NCI-H2227 (cell line): ENCODE measurements around the gene BORA.
"Not testable (repeated sequence)": the region's sequence is repeated elsewhere in the genome, so short reads cannot be mapped to it uniquely, and the experiment has no call there.

Source experiments
- DNase-seq: peaks from one replicate; lab custom pipeline; 2025; ENCODE audit not compliant: unreplicated experiment; lab: John Stamatoyannopoulos, UW

BORA gene

GRCh38 chr13:72727417-72728289, at the start of gene BORA, which contains the start of gene MZT1:
Gene BORA, plus strand, starts transcription at chr13:72727923. Its CDS starts 1,018 bp downstream, at chr13:72728941.
Gene MZT1, minus strand, starts transcription at chr13:72727629. Its CDS starts 27 bp downstream, at chr13:72727602.
- DNase-seq, result peak; percentile 97

- DNase-seq, result no peak
Observed at GRCh38 chr13:72678312-72678711, 49.4 kb upstream of the BORA start.

- no peak for DNase-seq
Observed at GRCh38 chr13:72680353-72680752, 47.4 kb upstream of the BORA start.

GRCh38 chr13:72686766-72687165, 41.0 kb upstream of the BORA start:
- DNase-seq, result no peak

- DNase-seq, result no peak
Observed at GRCh38 chr13:72689181-72689696, 38.5 kb upstream of the BORA start.

GRCh38 chr13:72692884-72693514, 34.7 kb upstream of the BORA start:
- DNase-seq, result no peak

GRCh38 chr13:72693832-72694231, 33.9 kb upstream of the BORA start:
- DNase-seq, result no peak

GRCh38 chr13:72694314-72694713, 33.4 kb upstream of the BORA start:
- DNase-seq, result no peak

- no peak for DNase-seq
Observed at GRCh38 chr13:72696579-72696978, 31.1 kb upstream of the BORA start.

GRCh38 chr13:72698164-72698563, 29.6 kb upstream of the BORA start:
- DNase-seq, result no peak

- DNase-seq, result no peak
Observed at GRCh38 chr13:72700509-72700908, 27.2 kb upstream of the BORA start.

GRCh38 chr13:72716776-72717175, 10.9 kb upstream of the BORA start:
- DNase-seq, result no peak

- not testable (repeated sequence) for DNase-seq
Observed at GRCh38 chr13:72726185-72726584, 1.5 kb upstream of the BORA start.

GRCh38 chr13:72726726-72727416, 852 bp upstream of the BORA start:
- DNase-seq, result peak; percentile 67

GRCh38 chr13:72728290-72728605, 525 bp downstream of the BORA start:
- DNase-seq, result no peak

- no peak for DNase-seq
Observed at GRCh38 chr13:72737033-72737432, 9.3 kb downstream of the BORA start.

GRCh38 chr13:72740015-72740414, 12.3 kb downstream of the BORA start:
- no peak for DNase-seq

- DNase-seq, result no peak
Observed at GRCh38 chr13:72745260-72745659, 17.5 kb downstream of the BORA start.

- no peak for DNase-seq
Observed at GRCh38 chr13:72751220-72751619, 23.5 kb downstream of the BORA start.

- no peak for DNase-seq
Observed at GRCh38 chr13:72754111-72754510, 26.4 kb downstream of the BORA start.

- no peak for DNase-seq
Observed at GRCh38 chr13:72757792-72758535, 30.2 kb downstream of the BORA start.
